Neural cell (in vitro differentiated cells): ENCODE results near the gene CWC27.

ENCODE experiments used
- EP300 ChIP-seq: fragments of 450-650 bp; conservative IDR thresholded peaks from 2 replicates; pipeline ENCODE4 v1.6.1; 2014; ENCODE audit warnings: antibody characterized with exemption, mild to moderate bottlenecking, moderate library complexity; ENCODE audit not compliant: poor library complexity, severe bottlenecking
- TF ChIP-seq, protein P1 (sequence below): fragments of 450-650 bp; IDR thresholded peaks from 2 replicates; pipeline ENCODE4 v1.5.1; 2014; ENCODE audit warnings: antibody characterized with exemption, mild to moderate bottlenecking, moderate library complexity; ENCODE audit not compliant: poor library complexity, severe bottlenecking

- TF ChIP-seq, protein P1, sequence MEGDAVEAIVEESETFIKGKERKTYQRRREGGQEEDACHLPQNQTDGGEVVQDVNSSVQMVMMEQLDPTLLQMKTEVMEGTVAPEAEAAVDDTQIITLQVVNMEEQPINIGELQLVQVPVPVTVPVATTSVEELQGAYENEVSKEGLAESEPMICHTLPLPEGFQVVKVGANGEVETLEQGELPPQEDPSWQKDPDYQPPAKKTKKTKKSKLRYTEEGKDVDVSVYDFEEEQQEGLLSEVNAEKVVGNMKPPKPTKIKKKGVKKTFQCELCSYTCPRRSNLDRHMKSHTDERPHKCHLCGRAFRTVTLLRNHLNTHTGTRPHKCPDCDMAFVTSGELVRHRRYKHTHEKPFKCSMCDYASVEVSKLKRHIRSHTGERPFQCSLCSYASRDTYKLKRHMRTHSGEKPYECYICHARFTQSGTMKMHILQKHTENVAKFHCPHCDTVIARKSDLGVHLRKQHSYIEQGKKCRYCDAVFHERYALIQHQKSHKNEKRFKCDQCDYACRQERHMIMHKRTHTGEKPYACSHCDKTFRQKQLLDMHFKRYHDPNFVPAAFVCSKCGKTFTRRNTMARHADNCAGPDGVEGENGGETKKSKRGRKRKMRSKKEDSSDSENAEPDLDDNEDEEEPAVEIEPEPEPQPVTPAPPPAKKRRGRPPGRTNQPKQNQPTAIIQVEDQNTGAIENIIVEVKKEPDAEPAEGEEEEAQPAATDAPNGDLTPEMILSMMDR, result no peak
- TF ChIP-seq EP300, result no peak
These were observed 178.3 kb downstream of the CWC27 start for GRCh38 chr5:64947031-64947430.
